ENCODE measurements around the gene ACTG1. TPM values are rescaled to one million over a fixed set of nuclear protein-coding genes. Genes with fewer than 3 reads are reported as not detected.

The ACTG1 gene
- total RNA-seq, 1 donor from 2014 or later, result 3,469 TPM

DNA sequence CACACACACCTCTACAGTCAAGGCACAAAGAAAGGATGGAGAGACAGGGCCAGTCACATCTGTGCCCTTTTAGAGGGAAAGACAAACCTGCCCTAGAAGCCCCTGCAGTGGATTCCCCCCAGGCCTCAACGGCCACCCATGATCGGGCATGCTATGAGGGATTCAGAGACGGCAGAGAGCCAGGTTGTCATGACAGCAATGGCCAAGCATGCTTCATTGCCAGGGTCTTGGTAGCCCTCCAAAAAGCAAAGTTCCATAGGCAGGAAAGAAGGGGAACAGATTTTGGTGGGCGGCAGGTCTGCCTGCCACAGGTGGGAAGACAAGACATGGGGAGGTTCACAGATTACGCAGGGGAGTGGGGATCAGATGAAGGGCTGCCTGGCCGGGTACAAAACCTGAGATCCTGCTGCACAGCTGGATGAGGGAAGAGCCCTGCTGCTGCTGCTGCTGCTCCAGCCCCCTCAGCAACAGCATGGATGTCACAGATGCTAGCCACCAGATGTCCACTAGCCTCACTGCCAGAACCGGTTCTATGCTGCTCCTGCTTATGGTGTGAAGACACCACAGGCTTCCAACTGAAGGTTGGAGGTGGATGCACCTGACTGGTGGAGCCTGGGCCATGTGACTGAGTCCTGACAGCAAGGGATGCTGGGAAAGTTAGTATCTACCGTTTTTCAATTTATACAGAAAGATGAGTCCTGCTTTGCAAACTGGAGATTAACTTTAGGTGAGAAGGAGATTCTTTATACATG, 17.8 kb downstream of the ACTG1 start:
- peak; percentile 67 for DNase-seq

DNA sequence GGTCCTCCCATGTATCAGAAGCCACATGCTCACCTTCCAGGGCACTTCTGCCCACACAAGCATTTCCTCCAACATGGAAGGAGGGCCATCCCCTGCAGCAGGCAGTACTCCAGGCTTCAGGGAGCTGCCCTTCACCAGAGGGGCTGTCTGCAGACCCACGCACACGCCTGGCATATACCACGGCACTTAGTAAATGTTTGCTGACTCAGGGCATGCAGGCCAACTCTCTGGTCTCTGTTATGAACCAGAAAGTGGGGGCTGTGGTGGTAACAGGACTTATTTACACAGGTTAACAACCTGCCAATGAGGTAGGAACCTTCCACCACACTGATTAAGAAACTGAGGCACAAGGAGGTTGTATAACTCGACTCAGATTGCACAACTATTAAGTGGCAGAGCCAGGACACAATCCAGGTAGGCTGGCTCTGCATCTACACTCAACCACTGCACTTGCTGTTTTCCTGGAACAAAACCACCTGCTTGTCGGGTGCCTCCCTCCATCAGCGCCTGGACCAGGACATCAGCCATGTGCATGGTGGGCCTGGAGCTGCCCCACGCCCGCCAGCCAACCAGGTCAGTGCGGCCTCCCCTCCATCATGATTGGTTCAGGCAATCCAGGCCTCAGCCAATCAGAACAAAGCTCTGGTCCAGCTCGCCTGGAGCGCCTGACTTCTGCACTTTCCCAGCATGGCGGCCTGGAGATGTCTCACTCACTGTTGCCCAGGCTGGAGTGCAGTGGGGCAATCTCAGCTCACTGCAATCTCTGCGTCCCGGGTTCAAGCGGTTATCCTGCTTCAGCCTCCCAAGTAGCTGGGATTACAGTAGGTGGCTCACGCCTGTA, 19.2 kb downstream of the ACTG1 start:
- no peak for DNase-seq

DNA sequence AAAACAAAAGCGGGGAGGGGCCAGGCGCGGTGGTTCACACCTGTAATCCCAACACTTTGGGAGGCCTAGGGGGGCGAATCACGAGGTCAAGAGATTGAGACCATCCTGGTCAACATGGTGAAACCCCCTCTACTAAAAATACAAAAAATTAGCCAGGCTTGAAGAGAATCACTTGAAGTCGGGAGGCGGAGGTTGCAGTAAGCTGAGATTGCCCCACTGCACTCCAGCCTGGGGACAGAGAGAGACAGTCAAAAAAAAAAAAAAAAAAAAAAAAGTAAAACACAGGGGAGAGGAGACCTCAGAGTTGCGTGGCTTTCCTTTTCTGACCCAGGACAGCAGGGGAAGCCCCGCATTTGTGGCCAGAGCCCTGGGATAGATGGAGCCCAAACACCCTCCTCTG, 19.9 kb downstream of the ACTG1 start:
- DNase-seq, result no peak

DNA sequence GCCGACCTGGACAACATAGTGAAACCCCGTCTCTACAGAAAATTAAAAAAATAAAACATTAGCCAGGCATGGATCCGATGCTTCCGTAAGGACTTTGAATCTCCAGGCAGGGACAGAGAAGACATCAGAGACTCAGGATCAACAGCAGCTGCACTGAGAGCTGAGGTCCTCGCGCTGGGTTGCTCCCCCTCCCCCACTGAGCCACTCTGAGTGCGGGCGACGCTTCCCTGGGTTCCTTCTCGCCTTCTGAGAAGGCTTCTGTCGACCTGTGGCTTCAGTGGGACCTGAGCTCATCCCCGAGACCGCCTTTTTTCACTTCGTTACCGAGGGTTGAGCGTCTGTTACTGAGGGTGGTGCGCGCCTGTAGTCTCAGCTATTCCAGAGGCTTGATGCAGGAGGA, 20.4 kb downstream of the ACTG1 start:
- no peak for DNase-seq

DNA sequence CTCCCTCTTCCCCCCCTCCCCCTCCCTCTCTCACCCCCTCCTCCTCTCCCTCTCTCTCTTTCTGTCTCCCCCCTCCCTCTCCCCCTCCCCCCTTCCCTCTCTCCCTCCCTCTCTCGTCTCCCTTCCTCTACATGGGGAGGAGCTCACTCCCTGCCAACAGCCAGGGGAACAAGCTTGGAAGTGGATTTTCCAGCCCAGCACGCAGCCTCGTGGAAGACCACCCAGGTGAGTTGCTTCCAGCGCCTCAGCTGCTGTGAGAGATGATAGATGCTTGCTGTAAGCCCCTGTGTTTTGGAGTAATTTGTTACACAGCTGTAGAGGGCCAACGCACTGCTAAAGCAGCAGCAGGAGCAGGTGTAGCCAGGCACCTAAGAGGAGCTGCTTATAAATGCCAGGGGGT, 20.8 kb downstream of the ACTG1 start:
- DNase-seq, result no peak

DNA sequence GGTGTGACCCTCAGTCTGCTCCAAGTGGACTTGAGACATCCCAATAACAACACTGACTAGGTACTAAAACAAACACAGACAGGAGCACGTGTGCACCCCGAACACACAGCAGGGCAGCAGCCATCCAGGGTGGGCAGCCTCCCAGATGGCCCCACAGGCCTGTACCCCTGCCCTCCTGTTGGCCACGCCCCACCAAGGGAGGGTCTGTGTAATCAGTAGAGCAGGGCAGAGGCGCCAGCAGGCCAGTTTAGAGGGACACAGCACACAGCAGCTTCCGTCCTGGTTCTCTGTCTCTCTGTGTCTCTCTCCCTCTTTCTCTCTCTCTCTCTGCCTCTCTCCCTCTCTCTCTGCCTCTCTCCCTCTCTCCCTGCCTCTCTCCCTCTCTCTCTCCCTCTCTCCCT, 21.4 kb downstream of the ACTG1 start:
- no peak for DNase-seq

DNA sequence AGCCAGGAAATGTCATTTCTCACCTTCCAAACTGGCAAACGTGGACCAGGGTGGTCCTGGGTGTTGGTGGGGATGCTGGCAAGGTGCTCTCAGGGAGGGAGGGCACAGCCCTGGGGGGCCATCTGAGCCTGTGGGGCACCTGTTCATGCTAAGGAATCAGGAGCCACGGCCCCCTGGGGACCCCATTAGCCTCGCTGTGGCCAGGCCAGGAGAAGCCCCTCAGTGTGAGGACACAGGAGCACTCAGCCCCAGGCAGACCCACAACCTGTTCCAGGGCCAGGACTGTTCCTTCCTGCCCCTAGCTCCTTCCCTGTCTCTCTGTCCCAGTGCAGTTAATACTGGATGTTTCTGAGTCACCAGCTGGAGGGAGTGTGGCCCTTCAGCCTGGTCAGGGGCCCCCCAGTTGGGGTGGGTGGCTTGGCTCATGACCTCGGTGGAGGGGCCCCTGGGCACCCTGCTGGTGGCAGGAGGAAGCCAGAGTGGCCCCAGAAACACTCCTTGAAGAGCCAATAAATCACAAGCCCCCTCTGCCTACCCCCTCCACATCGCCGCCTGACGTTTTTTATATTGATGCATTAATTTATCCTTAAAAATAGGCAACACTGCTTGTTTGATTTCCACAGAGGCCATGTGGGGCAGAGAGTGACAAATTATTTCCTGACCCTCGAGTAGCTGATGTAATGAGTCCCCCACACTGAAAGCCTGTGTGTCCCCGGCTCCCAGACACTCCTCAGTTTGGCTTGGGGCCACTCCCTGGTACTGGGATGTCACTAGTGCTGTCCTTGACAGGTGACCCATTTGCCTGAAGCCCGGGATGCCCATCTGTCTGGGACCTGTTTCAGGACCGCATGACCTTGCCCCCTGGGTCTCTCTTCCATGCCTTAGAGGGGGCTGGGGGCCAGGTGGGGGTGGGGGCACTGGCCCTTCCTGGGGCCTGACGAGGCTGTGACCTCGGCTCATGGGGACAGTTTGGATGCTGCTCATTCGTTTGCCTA, 22.3 kb downstream of the ACTG1 start:
- no peak for DNase-seq

DNA sequence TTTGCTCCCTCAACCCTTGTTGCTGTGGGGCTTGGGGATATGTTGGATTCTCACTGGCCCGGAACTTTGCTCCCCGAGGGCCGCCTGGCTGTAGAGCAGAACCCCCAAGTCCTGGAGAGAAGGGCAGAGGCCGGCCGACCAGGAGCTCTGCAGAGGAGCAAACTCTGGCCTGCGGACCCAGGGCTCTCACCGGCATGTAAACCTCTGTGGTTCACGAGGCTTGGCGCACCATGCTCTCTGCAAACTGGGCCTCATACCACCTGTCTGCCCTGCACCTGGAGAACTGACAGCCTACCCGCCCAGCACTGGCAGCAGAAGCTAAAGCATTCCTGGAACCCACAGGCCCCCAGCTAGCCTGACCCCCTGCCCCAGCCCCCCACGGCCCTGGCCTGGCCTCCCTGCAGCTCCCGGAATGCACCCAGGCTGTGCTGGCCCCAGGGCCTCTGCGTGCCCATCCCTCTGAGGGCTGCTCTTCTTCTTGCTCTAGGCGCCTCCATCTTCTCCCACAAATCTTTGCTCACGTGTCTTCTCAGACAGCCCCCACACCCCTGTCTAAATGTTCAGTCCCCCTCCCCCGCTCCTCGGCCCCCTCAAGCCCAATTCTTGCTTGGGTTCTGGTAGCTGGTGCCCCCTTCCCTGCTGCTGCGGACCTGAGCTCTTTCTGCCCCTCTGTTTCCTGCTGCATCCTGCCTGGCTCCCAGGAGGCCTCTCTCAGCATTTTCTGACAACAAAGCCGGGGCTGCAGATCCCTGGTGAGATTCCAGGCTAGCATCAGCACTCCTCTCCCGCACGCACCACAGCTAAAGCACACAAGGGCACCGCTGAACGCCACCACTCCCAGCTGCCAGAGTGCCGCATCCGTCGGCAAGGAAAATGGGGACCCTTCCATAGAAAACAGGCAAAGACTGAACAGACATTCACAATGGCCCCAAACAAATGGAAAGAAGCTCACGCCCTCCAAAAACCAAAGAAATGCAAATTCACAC, 23.3 kb downstream of the ACTG1 start:
- no peak for DNase-seq

DNA sequence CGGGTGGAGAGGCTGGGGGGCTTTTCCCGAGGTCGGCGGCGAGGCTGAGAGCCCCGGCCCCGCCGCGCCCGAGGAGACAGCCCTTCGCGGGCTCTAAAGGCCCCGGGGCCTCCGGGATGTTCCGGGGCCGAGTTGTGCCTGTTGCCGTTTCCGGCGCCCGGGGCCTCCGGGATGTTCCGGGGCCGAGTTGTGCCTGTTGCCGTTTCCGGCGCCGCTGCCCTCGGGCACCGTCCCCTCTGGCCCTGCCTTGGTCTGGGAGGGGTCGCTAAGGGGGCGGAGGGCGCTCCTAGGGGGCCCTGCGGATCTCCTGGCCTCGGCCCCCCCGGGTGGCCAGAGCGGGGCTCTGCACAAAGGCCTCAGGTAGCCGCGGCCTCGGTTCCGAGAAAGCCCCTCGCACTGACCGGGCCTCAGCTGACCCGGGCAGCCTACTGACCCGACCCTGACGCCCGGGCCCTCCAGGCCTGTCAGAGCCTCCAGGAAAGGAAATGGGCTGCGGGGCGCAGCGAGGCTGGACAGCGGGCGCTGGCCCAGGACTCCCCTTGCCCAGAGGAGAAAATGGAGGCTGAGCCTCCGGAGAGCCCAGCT, 24.2 kb downstream of the ACTG1 start:
- DNase-seq, result no peak

DNA sequence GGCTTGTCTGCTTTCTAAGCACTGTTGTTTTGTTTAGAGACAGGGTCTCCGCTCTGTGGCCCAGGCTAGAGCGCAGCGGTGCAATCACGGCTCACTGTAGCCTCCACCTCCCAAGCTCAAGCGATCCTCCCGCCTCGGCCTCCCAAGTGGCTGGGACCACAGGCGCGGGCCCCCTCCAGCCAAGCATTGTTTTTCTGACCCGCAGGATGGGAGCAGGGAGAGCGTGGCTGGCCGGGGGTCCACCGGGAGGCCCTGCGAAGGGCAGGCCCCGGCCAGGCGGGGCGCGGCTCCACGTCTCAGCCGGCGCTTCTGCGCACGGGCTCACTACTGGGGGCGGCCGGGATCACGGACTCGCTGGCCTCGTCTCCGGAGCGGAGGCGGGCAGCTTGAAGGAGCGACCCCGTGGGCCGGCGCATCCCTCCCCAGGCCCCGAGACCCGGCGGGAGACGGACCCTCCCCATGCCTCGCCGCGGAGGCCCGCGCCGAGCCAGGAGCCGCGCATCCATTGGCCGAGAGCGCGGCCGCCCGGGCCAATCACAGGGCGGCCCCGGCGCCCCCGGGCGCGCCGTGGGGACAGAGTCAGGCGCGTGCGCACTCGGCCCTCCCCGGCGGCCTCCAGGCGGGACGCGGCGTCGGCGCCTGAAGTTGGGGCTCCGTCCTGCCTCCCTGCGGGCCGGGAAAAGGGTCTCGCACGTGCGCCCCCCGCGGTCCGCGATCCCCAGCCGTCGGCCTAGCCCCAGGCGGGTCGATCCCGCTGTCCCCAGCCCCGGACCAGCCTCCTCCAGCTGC, 24.9 kb downstream of the ACTG1 start:
- DNase-seq, result peak; percentile 65

DNA sequence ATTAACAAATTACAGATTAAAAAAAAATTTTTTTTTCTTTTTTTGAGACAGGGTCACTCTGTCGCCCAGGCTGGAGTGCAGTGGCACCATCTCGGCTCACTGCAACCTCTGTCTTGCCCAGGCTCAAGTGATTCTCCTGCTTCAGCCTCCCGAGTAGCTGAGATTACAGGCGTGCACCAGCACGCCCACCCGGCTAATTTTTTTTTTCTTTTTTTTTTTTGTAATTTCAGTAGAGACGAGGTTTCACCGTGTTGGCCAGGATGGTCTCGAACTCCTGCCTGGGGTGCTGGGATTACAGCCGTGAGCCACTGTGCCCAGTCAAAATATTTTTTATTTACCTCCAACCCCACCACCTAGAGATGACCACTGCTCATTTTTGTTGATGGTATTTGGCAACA, 25.5 kb downstream of the ACTG1 start:
- DNase-seq, result no peak

DNA sequence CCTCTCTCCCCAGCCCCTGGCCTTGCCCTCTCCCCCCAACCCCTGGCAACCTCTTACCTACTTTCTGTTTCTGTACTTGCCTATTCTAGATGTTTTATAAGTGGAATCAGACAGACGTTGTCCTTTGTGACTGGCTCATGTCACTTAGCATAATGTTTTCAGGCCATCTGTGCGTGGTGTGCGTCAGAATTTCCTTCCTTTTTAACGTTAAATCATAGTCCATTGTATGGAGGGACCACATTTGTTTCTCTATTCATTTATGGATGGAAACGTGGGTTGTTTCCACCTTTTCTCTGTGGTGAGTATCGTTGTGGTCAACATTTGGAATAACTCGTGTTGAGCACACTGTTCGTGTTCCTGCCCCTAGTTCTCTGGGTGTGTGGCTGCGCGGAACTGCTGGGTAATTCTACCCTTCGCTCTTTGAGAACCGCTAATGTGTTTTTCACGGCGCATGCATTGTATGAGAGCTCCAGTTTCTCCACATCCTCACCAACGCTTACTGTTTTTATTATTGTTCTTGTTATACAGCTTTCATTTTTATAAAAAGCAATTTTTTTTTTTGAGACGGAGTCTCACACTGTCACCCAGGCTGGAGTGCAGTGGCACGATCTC, 26.3 kb downstream of the ACTG1 start:
- no peak for DNase-seq

DNA sequence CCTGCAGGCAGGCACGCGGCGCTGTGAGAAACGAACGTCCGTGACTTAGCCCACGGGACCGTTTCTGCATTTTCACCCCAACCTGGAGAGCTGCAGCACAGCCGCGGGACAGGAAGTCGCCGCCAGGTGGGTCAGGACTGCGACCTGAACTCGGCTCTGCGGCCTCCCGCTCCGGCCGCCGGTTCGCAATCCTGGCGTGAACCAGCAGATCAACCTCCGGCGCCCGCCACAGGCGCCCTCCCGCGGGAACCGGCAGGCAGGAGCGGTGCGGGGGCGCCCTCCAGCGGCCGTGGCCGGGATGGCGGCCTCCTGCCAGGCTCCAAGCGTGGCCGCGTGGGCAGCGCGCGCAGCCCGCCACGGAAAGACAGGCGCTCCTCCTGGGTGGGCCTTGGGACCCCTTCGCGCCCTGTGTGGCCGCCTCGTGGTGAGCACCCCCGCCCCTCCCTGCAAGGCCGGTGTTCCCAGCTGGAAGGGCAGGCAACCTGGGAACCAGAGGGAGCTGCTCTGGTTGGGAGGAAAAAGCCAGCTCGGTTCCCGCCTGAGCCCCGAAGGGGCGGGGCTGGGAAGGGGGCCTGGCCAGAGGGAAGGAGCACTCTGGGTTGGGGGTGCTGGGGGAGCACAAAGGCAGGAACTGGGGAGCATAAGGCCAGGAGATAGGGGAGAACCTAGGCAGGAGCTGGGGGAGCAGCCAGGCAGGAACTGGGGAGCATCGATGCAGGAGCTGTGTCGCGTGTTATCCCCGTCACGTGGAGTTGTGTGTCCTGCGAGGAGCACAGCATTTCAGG, 28.2 kb downstream of the ACTG1 start:
- DNase-seq, result peak; percentile 76

DNA sequence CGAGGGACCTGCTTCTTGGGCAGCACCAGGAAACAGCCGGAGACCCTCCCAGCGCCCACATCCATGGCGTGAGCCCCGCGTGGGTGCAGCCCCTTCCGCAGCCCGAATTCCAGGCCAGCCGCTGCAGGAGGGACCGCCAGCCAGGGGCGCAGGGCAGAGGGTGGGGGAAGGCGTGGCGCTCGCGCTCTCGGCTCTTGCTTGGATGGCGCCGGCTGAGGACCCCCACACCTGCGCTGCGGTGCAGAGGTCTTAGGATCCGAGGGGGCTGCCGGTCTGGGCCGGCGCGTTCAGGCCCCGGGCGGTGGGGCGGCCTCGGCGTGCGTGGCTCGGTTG, 28.8 kb downstream of the ACTG1 start:
- DNase-seq, result no peak

DNA sequence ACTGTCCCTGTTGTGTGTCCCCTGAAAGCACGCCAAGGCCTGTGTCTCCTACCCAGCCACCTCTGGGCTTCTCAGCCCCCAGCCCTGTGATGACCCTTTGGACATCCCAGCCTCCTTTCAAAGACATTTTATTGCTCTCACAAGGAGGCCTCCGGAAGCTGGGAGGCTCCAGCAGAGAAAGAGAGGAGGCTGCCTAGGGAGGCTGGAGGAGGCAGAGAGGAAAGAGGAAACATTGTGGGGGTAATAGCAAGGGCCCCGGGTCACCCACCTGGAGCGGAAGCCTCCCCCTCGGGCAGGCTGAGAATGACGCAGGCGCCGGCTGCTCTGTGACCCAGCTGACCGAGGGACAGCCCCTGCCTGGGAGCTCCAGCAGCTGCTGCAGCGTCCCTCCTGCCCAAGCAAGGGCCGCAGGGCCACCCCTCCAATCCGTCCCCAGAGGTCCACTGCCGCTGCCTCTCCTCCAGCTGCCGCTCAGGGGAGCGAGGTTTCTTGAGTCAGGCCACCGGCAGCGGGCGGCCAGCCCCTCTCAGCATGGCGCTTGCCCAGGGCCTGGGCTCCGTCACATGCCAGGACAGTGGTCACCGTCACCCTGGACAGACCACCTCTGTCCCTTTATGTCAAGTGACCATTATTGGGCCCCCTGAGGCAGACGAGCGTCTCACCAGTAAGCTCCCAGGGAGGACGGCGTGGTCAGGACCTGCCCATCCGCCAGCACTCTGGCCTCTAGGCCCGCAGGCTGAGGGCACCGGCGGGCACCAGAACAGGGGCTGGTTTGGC, 29.3 kb downstream of the ACTG1 start:
- DNase-seq, result no peak

DNA sequence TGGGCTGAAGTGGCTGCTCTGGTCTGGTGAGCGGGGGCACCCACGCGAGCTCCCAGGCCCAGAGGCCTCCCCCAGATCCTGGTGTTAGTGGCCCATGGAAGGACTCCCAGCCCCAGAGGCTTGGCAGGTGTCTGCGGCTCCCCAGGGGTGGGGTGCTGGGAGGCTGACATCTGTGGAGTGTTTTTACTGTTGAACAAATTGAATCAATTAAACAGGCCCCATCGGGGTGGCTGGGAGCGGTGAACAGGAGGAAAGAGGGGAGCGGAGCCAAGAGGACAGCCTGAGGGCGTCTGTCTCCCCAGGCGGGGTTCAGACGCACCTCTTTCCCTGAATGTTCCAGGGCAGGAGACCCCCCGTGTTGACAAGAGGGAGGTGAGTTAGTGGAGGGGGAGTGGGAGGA, 29.9 kb downstream of the ACTG1 start:
- no peak for DNase-seq

DNA sequence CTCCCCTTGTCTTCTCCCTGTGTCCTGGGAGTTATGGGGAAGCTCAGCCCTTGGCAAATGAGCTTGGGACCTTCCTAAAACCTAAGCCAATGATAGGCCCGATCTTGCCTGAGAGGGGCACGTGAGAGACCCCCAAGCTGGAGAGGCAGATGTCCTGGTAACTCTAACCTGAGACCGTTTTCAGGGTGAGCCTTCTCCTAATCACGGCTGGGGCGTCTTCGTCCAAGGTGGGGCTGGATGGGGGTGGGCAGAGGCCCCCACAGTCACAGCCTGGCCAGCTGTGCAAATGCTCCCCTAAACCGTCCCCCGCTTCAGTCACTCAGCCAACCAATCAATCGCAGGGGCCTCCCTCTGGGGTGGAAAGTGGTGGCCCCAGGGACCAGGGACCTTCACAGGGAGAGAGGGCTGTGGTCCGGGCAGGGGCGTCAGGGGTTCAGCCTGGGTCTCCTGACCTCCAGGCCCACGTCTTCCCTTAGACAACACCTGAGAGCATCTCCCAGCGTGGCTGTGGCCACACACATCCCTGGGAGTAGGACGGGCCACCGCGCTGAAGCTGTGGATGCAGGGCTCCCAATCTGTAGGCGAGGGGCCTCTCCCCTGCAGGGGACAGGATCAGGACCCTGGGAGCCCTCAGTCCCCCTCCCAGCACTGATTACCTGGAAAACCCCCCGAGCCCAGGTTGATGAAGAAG, 30.6 kb downstream of the ACTG1 start:
- no peak for DNase-seq

Measured in occipital lobe (tissue), 2 donors.